H9 (cell line): Measurements from ENCODE around the gene PCARE. TPM values are rescaled to one million over a fixed set of nuclear protein-coding genes. Genes with fewer than 3 reads are reported as not detected.

ENCODE experiments used
- DNase-seq: peaks from one replicate; pipeline ENCODE4 v3.0.0-alpha.2; 2017
- H2AFZ ChIP-seq: one replicate; pipeline ENCODE4 v1.6.1; 2013; ENCODE audit warnings: mild to moderate bottlenecking, low read length, control low read depth, moderate library complexity
- H2AK5ac ChIP-seq: 2 replicates; pipeline ENCODE4 v1.6.1; 2013; ENCODE audit warnings: low read length, control low read depth, mixed read lengths; ENCODE audit not compliant: insufficient read length
- H2BK120ac ChIP-seq: one replicate; pipeline ENCODE4 v1.6.1; 2013; ENCODE audit warnings: low read depth, mild to moderate bottlenecking, low read length, control low read depth, inconsistent platforms; ENCODE audit not compliant: poor library complexity, severe bottlenecking
- H2BK12ac ChIP-seq: 2 replicates; pipeline ENCODE4 v1.6.1; 2013; ENCODE audit warnings: low read length, control low read depth, mixed read lengths, low read depth; ENCODE audit not compliant: insufficient read length
- H2BK15ac ChIP-seq: 2 replicates; pipeline ENCODE4 v1.6.1; 2013; ENCODE audit warnings: low read depth, low read length, control low read depth
- H2BK20ac ChIP-seq: one replicate; pipeline ENCODE4 v1.6.1; 2013; ENCODE audit warnings: low read depth, mild to moderate bottlenecking, low read length, control low read depth, inconsistent platforms; ENCODE audit not compliant: poor library complexity, severe bottlenecking
- H2BK5ac ChIP-seq: 2 replicates; pipeline ENCODE4 v1.6.1; 2013; ENCODE audit warnings: low read length, control low read depth, mixed read lengths; ENCODE audit not compliant: insufficient read length
- H3K14ac ChIP-seq: 2 replicates; pipeline ENCODE4 v1.6.1; 2013; ENCODE audit warnings: low read length, control low read depth; ENCODE audit not compliant: insufficient read depth
- H3K18ac ChIP-seq: 2 replicates; pipeline ENCODE4 v1.6.1; 2013; ENCODE audit warnings: low read depth, mild to moderate bottlenecking, mixed read lengths, low read length, control low read depth; ENCODE audit not compliant: insufficient read length
- H3K23ac ChIP-seq: 2 replicates; pipeline ENCODE4 v1.6.1; 2013; ENCODE audit warnings: low read length, control low read depth, mixed read lengths, low read depth; ENCODE audit not compliant: insufficient read length
- H3K23me2 ChIP-seq: 2 replicates; pipeline ENCODE4 v1.6.1; 2013; ENCODE audit warnings: low read depth, mild to moderate bottlenecking, mixed read lengths, low read length, control low read depth; ENCODE audit not compliant: insufficient read length, poor library complexity, severe bottlenecking
- H3K27ac ChIP-seq: 2 replicates; pipeline ENCODE4 v1.5.1; 2013; ENCODE audit warnings: low read length, control low read depth, mixed read lengths, low read depth; ENCODE audit not compliant: insufficient read length
- H3K27me3 ChIP-seq: 2 replicates; pipeline ENCODE4 v1.6.1; 2013; ENCODE audit warnings: low read length, control low read depth, inconsistent platforms; ENCODE audit not compliant: insufficient read depth
- H3K4ac ChIP-seq: 2 replicates; pipeline ENCODE4 v1.6.1; 2013; ENCODE audit warnings: low read depth, mild to moderate bottlenecking, control low read depth, inconsistent platforms, low read length, moderate library complexity
- H3K4me1 ChIP-seq: 2 replicates; pipeline ENCODE4 v1.6.1; 2013; ENCODE audit warnings: low read length, control low read depth, inconsistent platforms; ENCODE audit not compliant: insufficient read depth
- H3K4me2 ChIP-seq: 2 replicates; pipeline ENCODE4 v1.6.1; 2013; ENCODE audit warnings: low read length, control low read depth, mixed read lengths; ENCODE audit not compliant: insufficient read length, insufficient read depth
- H3K56ac ChIP-seq: 2 replicates; pipeline ENCODE4 v1.6.1; 2013; ENCODE audit warnings: low read depth, mild to moderate bottlenecking, mixed read lengths, low read length, control low read depth; ENCODE audit not compliant: insufficient read length
- H3K79me1 ChIP-seq: 2 replicates; pipeline ENCODE4 v1.6.1; 2013; ENCODE audit warnings: low read depth, mild to moderate bottlenecking, moderate library complexity, low read length, control low read depth, inconsistent platforms; ENCODE audit not compliant: insufficient read depth, poor library complexity, severe bottlenecking
- H3K79me2 ChIP-seq: 2 replicates; pipeline ENCODE4 v1.6.1; 2013; ENCODE audit warnings: low read length, control low read depth, inconsistent platforms; ENCODE audit not compliant: insufficient read depth
- H3K9ac ChIP-seq: 2 replicates; pipeline ENCODE4 v1.6.1; 2013; ENCODE audit warnings: low read length, control low read depth, mixed read lengths; ENCODE audit not compliant: insufficient read length; ENCODE audit errors: extremely low read depth
- H3K9me3 ChIP-seq: one replicate; pipeline ENCODE4 v1.6.1; 2013; ENCODE audit warnings: low read depth, low read length, inconsistent platforms; ENCODE audit not compliant: control insufficient read depth
- H3T11ph ChIP-seq: one replicate; pipeline ENCODE4 v1.6.1; 2013; ENCODE audit warnings: mild to moderate bottlenecking, low read length, control low read depth, inconsistent platforms
- H4K20me1 ChIP-seq: one replicate; pipeline ENCODE4 v1.6.1; 2013; ENCODE audit not compliant: control insufficient read depth, insufficient read length, insufficient read depth
- H4K5ac ChIP-seq: 2 replicates; pipeline ENCODE4 v1.6.1; 2013; ENCODE audit warnings: low read depth, mild to moderate bottlenecking, mixed read lengths, low read length, control low read depth; ENCODE audit not compliant: insufficient read length
- H4K8ac ChIP-seq: replicated peaks from 2 replicates; pipeline ENCODE4 v1.6.1; 2013; ENCODE audit warnings: low read length, control low read depth, mixed read lengths, low read depth; ENCODE audit not compliant: insufficient read length
- H4K91ac ChIP-seq: 2 replicates; pipeline ENCODE4 v1.6.1; 2013; ENCODE audit warnings: low read depth, mild to moderate bottlenecking, moderate library complexity, mixed read lengths, low read length, control low read depth; ENCODE audit not compliant: insufficient read length
- H3K27ac Mint-ChIP-seq, 3 experiments: 2 replicates in 2 of 3; 3 replicates in 1 of 3; pipeline ENCODE4 v1.8.0; 2020 to 2021; ENCODE audit warnings: mixed read lengths in 3 of 3, mild to moderate bottlenecking in 1 of 3, moderate library complexity in 1 of 3
- H3K27me3 Mint-ChIP-seq: 2 replicates; pipeline ENCODE4 v1.8.0; 2021; ENCODE audit warnings: low read depth, mild to moderate bottlenecking, moderate library complexity, mixed read lengths
- H3K36me3 Mint-ChIP-seq, 3 experiments: 2 replicates in 2 of 3; 3 replicates in 1 of 3; pipeline ENCODE4 v1.8.0; 2020 to 2021; ENCODE audit warnings: low read depth in 3 of 3, mixed read lengths in 3 of 3; ENCODE audit not compliant: insufficient read depth in 1 of 3
- H3K4me1 Mint-ChIP-seq, 2 experiments: 2 replicates each; pipeline ENCODE4 v1.8.0; 2020; ENCODE audit warnings: mixed read lengths in 2 of 2
- H3K4me3 Mint-ChIP-seq, 2 experiments: 2 replicates in 1 of 2; 3 replicates in 1 of 2; pipeline ENCODE4 v1.8.0; 2020 to 2021; ENCODE audit warnings: mild to moderate bottlenecking in 2 of 2, mixed read lengths in 2 of 2, moderate library complexity in 1 of 2
- H3K9me3 Mint-ChIP-seq, 2 experiments: 2 replicates in 1 of 2; 3 replicates in 1 of 2; pipeline ENCODE4 v1.8.0; 2020; ENCODE audit warnings: mild to moderate bottlenecking in 2 of 2, mixed read lengths in 2 of 2, moderate library complexity in 1 of 2
- WGBS: extraction: QIAGEN DNeasy Blood & Tissue Kit; methylation state at CpG from one replicate; pipeline ENCODE4 v1.1.7; 2013; ENCODE audit warnings: missing lambda C conversion rate, low lambda C conversion rate, mixed read lengths; ENCODE audit not compliant: insufficient read length; ENCODE audit errors: extremely low coverage; 5-methylcytosine and 5-hydroxymethylcytosine counted together
- total RNA-seq: library from RNA; stranded (reverse); gene quantifications from 2 replicates; pipeline ENCODE4 v1.2.1, GENCODE V29; 2021
- TF ChIP-seq, protein P1 (sequence below): fragments of 200-600 bp; sonication (generic); conservative IDR thresholded peaks from 3 replicates; pipeline ENCODE4 v1.8.0; 2021; ENCODE audit warnings: antibody characterized with exemption, mild to moderate bottlenecking

Gene PCARE
- total RNA-seq, 1 experiment from 2014 or later, result not detected

DNA sequence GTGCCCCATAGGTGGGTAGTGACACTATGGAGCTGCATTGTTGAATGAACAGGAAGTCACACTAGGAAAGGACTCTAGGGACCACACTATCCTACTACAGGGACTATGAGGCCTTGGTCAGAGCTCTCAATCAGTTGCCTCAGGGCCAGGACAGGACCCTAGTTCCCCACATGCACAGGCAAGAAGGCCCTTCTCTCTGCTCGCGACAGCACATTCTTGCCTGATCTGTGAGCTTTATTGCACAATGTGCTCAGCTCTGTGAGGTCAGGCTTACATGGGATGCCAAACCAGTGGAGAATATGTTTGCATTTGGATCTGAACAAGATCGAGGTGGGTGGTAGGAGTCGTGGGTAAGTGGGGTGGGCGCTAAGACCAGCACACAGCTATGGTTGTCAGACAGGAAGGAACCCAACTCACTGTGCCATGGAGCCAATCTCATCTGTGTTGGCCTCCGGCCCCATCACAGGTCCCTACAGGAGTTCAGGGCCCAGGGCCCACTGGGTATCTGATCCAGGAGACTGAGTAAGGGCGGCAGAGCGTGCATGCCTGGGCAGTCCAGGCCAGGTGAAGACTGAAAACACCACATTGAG lies 8.0 kb downstream of the PCARE start:
- H2BK120ac ChIP-seq, result no peak overlapping the region
- no peaks in the 10 kb centered on the region for H3K79me1 ChIP-seq
- H3K27ac ChIP-seq, result no peak overlapping the region
- H3K4me1 ChIP-seq, result no peaks in the 10 kb centered on the region
- H3K4me3 Mint-ChIP-seq, result no peak overlapping the region
- no peak overlapping the region for H3K23ac ChIP-seq
- H4K20me1 ChIP-seq, result no peaks in the 10 kb centered on the region
- H2BK15ac ChIP-seq, result no peak overlapping the region
- no peak overlapping the region for H3K14ac ChIP-seq
- no peaks in the 10 kb centered on the region; the same call in none of the 2 replicates for H3K27me3 Mint-ChIP-seq
- H3K4me1 Mint-ChIP-seq, result peaks cover 16 to 22% of the 10 kb centered on the region in 2 experiments
- no peaks in the 10 kb centered on the region for H3K9me3 Mint-ChIP-seq
- H3K79me2 ChIP-seq, result no peaks in the 10 kb centered on the region
- no peak overlapping the region for H3K9ac ChIP-seq
- no CpG with 5 or more reads among the region's 8 CpGs for WGBS
- no peak overlapping the region for H2BK12ac ChIP-seq
- H3K4ac ChIP-seq, result no peak overlapping the region
- no peak overlapping the region for H2BK5ac ChIP-seq
- no peak overlapping the region for H3K18ac ChIP-seq
- H3T11ph ChIP-seq, result no peak overlapping the region
- TF ChIP-seq, protein P1, sequence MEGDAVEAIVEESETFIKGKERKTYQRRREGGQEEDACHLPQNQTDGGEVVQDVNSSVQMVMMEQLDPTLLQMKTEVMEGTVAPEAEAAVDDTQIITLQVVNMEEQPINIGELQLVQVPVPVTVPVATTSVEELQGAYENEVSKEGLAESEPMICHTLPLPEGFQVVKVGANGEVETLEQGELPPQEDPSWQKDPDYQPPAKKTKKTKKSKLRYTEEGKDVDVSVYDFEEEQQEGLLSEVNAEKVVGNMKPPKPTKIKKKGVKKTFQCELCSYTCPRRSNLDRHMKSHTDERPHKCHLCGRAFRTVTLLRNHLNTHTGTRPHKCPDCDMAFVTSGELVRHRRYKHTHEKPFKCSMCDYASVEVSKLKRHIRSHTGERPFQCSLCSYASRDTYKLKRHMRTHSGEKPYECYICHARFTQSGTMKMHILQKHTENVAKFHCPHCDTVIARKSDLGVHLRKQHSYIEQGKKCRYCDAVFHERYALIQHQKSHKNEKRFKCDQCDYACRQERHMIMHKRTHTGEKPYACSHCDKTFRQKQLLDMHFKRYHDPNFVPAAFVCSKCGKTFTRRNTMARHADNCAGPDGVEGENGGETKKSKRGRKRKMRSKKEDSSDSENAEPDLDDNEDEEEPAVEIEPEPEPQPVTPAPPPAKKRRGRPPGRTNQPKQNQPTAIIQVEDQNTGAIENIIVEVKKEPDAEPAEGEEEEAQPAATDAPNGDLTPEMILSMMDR, result no peak
- no peak overlapping the region for H2BK20ac ChIP-seq
- no peak overlapping the region for H4K91ac ChIP-seq
- no peak for DNase-seq
- H2AFZ ChIP-seq, result no peak overlapping the region
- H3K36me3 Mint-ChIP-seq, result no peaks in the 10 kb centered on the region
- no peak overlapping the region for H2AK5ac ChIP-seq
- H3K56ac ChIP-seq, result no peak overlapping the region
- H3K23me2 ChIP-seq, result no peaks in the 10 kb centered on the region
- no peak overlapping the region; a peak in 1 of 7 replicates for H3K27ac Mint-ChIP-seq
- no peaks in the 10 kb centered on the region for H3K27me3 ChIP-seq
- H4K8ac ChIP-seq, result no peak overlapping the region
- no peak overlapping the region for H3K4me2 ChIP-seq
- H4K5ac ChIP-seq, result no peak overlapping the region
- H3K9me3 ChIP-seq, result no peaks in the 10 kb centered on the region
